ENCODE data around the gene AIMP2. TPM values are rescaled to one million over a fixed set of nuclear protein-coding genes. Genes with fewer than 3 reads are reported as not detected.

Gene AIMP2
- total RNA-seq, 1 experiment from 2014 or later = 68.4 TPM

- Histone ChIP-seq H3K4me3 (ENCODE audit: low read length) (no peak overlapping the region), H3K27ac (ENCODE audit: low read length) (no peak overlapping the region), H3K4me1 (ENCODE audit: insufficient read depth, low read length) (no peaks in the 10 kb centered on the region), H4K20me1 (ENCODE audit: low read length) (no peaks in the 10 kb centered on the region), H3K9ac (ENCODE audit: low read length) (no peak overlapping the region), H3F3A (ENCODE audit: low read length, unreplicated experiment) (no peaks in the 10 kb centered on the region), H3K79me2 (ENCODE audit: low read length) (no peaks in the 10 kb centered on the region), H3K9me3 (ENCODE audit: low read length) (no peaks in the 10 kb centered on the region), H3K4me2 (ENCODE audit: low read length) (no peak overlapping the region), H3K36me3 (ENCODE audit: low read depth, low read length) (peaks cover 38% of the 10 kb centered on the region), H2AFZ (ENCODE audit: low read length) (no peak overlapping the region), H3K27me3 (ENCODE audit: low read length) (no peaks in the 10 kb centered on the region), H3K9me2 (replicated peaks; ENCODE audit: low read length) (no peaks in the 10 kb centered on the region)
- POLR2A ChIA-PET (ENCODE audit: unreplicated experiment) = no interaction called here
- no TSS peak for BruUV-seq (replicated peaks)
- DNase-seq = no peak
- TF ChIP-seq CTCF (conservative IDR thresholded peaks at IDR 0.05; ENCODE audit: low read depth, low read length) = no peak
- no peak for TF ChIP-seq EZH2 (IDR thresholded peaks at IDR 0.05; ENCODE audit: low read length, unreplicated experiment)
- no peak for TF ChIP-seq EZH2phosphoT487 (IDR thresholded peaks at IDR 0.05; ENCODE audit: borderline replicate concordance, low read length)
- intact Hi-C loops (cut with micrococcal nuclease) = no loop called here
- CTCF ChIA-PET = no interaction called here
- ATAC-seq = no peak
Observed at GRCh38 chr7:6031567-6031966, 22.5 kb downstream of the AIMP2 start.

GRCh38 chr7:6032167-6032566 is 23.1 kb downstream of the AIMP2 start:
- H3K9me3 ChIP-seq (ENCODE audit: low read length) = no peaks in the 10 kb centered on the region
- H3K79me2 ChIP-seq (ENCODE audit: low read length) = no peaks in the 10 kb centered on the region
- ATAC-seq = no peak
- no peak overlapping the region for H2AFZ ChIP-seq (ENCODE audit: low read length)
- TF ChIP-seq CTCF (conservative IDR thresholded peaks at IDR 0.05; ENCODE audit: low read depth, low read length) (no peak), EZH2 (IDR thresholded peaks at IDR 0.05; ENCODE audit: low read length, unreplicated experiment) (no peak), EZH2phosphoT487 (IDR thresholded peaks at IDR 0.05; ENCODE audit: borderline replicate concordance, low read length) (no peak)
- H3K4me3 ChIP-seq (ENCODE audit: low read length) = no peak overlapping the region
- ChIA-PET POLR2A (ENCODE audit: unreplicated experiment) (no interaction called here), CTCF (no interaction called here)
- BruUV-seq (replicated peaks) = no TSS peak
- intact Hi-C loops (cut with micrococcal nuclease) = no loop called here
- H4K20me1 ChIP-seq (ENCODE audit: low read length) = no peaks in the 10 kb centered on the region
- no peak overlapping the region for H3K9ac ChIP-seq (ENCODE audit: low read length)
- H3K4me1 ChIP-seq (ENCODE audit: insufficient read depth, low read length) = no peaks in the 10 kb centered on the region
- no peaks in the 10 kb centered on the region for H3K9me2 ChIP-seq (replicated peaks; ENCODE audit: low read length)
- DNase-seq = no peak
- no peaks in the 10 kb centered on the region for H3K27me3 ChIP-seq (ENCODE audit: low read length)
- peaks cover 37% of the 10 kb centered on the region for H3K36me3 ChIP-seq (ENCODE audit: low read depth, low read length)
- H3K4me2 ChIP-seq (ENCODE audit: low read length) = no peak overlapping the region
- H3K27ac ChIP-seq (ENCODE audit: low read length) = no peak overlapping the region
- H3F3A ChIP-seq (ENCODE audit: low read length, unreplicated experiment) = no peaks in the 10 kb centered on the region

GRCh38 chr7:6032641-6033040 is 23.6 kb downstream of the AIMP2 start:
- intact Hi-C loops (cut with micrococcal nuclease) = no loop called here
- Histone ChIP-seq H2AFZ (ENCODE audit: low read length) (no peak overlapping the region), H3F3A (ENCODE audit: low read length, unreplicated experiment) (no peaks in the 10 kb centered on the region), H3K4me3 (ENCODE audit: low read length) (no peak overlapping the region), H3K27ac (ENCODE audit: low read length) (no peak overlapping the region), H3K9ac (ENCODE audit: low read length) (no peak overlapping the region), H3K79me2 (ENCODE audit: low read length) (no peaks in the 10 kb centered on the region), H4K20me1 (ENCODE audit: low read length) (no peaks in the 10 kb centered on the region), H3K9me2 (replicated peaks; ENCODE audit: low read length) (no peaks in the 10 kb centered on the region), H3K36me3 (ENCODE audit: low read depth, low read length) (peaks cover 42% of the 10 kb centered on the region), H3K4me1 (ENCODE audit: insufficient read depth, low read length) (no peaks in the 10 kb centered on the region), H3K4me2 (ENCODE audit: low read length) (no peak overlapping the region), H3K9me3 (ENCODE audit: low read length) (no peaks in the 10 kb centered on the region), H3K27me3 (ENCODE audit: low read length) (no peaks in the 10 kb centered on the region)
- ATAC-seq (no peak), DNase-seq (no peak)
- ChIA-PET CTCF (no interaction called here), POLR2A (ENCODE audit: unreplicated experiment) (no interaction called here)
- BruUV-seq (replicated peaks) = no TSS peak
- no peak for TF ChIP-seq EZH2phosphoT487 (IDR thresholded peaks at IDR 0.05; ENCODE audit: borderline replicate concordance, low read length)
- TF ChIP-seq EZH2 (IDR thresholded peaks at IDR 0.05; ENCODE audit: low read length, unreplicated experiment) = no peak
- TF ChIP-seq CTCF (conservative IDR thresholded peaks at IDR 0.05; ENCODE audit: low read depth, low read length) = no peak

Measured in PC-3 (cell line).